IMR-90 (cell line): ENCODE measurements around the gene IKZF3.

Experiments used
- CEBPB ChIP-seq: IDR thresholded peaks from 2 replicates; pipeline ENCODE4 v1.6.1; 2012; ENCODE audit warnings: low read depth, low read length, improper control_type of control experiment
- CHD1 ChIP-seq: IDR thresholded peaks from 2 replicates; pipeline ENCODE4 v1.6.1; 2012; ENCODE audit warnings: low read depth, low read length, improper control_type of control experiment
- CTCF ChIP-seq: conservative IDR thresholded peaks from 2 replicates; pipeline ENCODE4 v1.5.1; 2012; ENCODE audit warnings: mild to moderate bottlenecking, low read depth, low read length, improper control_type of control experiment
- FOS ChIP-seq: fragments of 150-350 bp; IDR thresholded peaks from 2 replicates; pipeline ENCODE4 v1.6.1; 2016; ENCODE audit warnings: low read depth, low read length
- MAFK ChIP-seq: IDR thresholded peaks from 2 replicates; pipeline ENCODE4 v1.6.1; 2012; ENCODE audit warnings: low read depth, low read length, improper control_type of control experiment
- MAZ ChIP-seq: IDR thresholded peaks from 2 replicates; pipeline ENCODE4 v1.6.1; 2012; ENCODE audit warnings: low read depth, mild to moderate bottlenecking, low read length, improper control_type of control experiment, moderate library complexity, borderline replicate concordance
- MXI1 ChIP-seq: IDR thresholded peaks from 2 replicates; pipeline ENCODE4 v1.6.1; 2012; ENCODE audit warnings: low read depth, mild to moderate bottlenecking, low read length, moderate library complexity, borderline replicate concordance
- NFE2L2 ChIP-seq: fragments of 150-350 bp; IDR thresholded peaks from 2 replicates; pipeline ENCODE4 v1.6.1; 2016; ENCODE audit warnings: low read depth, mild to moderate bottlenecking, low read length
- POLR2A ChIP-seq: IDR thresholded peaks from 2 replicates; pipeline ENCODE4 v1.6.1; 2012; ENCODE audit warnings: mild to moderate bottlenecking, low read depth, low read length
- RCOR1 ChIP-seq: IDR thresholded peaks from 2 replicates; pipeline ENCODE4 v1.6.1; 2012; ENCODE audit warnings: mild to moderate bottlenecking, low read length, improper control_type of control experiment; ENCODE audit not compliant: insufficient replicate concordance
- RFX5 ChIP-seq: IDR thresholded peaks from 2 replicates; pipeline ENCODE4 v1.8.0; 2012; ENCODE audit warnings: low read depth, mild to moderate bottlenecking, low read length, moderate library complexity
- SMC3 ChIP-seq: fragments of 150-350 bp; IDR thresholded peaks from 2 replicates; pipeline ENCODE4 v1.6.1; 2016; ENCODE audit warnings: low read depth, mild to moderate bottlenecking, antibody characterized with exemption, low read length, moderate library complexity
- USF2 ChIP-seq: fragments of 150-350 bp; IDR thresholded peaks from 2 replicates; pipeline ENCODE4 v1.6.1; 2017; ENCODE audit warnings: mild to moderate bottlenecking, antibody characterized with exemption, low read length, low read depth

GRCh38 chr17:39757176-39757662 lies 106.9 kb downstream of the IKZF3 start:
- TF ChIP-seq CEBPB (no peak), CTCF (no peak), FOS (no peak), MAZ (no peak), USF2 (no peak), RCOR1 (no peak), POLR2A (no peak), MXI1 (no peak), RFX5 (no peak), CHD1 (no peak), MAFK (no peak), SMC3 (no peak), NFE2L2 (no peak)
